ENCODE data around the gene ANKRD40.

ANKRD40 gene

DNA sequence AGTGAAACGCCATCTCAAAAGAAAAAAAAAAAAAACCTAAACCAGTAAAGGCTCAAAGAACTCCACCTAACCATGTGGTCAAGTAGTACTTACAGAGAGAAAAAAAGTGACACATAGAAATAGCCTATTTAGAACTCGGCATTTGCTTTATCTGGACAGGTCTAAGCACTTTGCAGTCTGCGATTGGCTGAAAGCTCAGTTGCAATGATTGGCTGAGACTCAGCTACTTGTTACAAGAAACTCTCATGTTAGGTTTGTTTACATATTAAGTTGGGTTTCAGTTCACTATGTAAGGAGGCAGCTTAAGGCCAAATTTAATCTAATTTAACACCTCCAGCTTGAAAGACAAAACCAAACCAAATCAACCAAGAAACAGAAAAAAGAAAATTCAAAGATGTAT is 54.0 kb downstream of the ANKRD40 start:
- peak overlapping the region; percentile 3; the same call in 1 of the 2 replicates for H3K4me2 ChIP-seq (ENCODE audit: low read length)
- no peaks in the 10 kb centered on the region for H4K20me1 ChIP-seq (ENCODE audit: insufficient read depth, low read length)
- H3K36me3 ChIP-seq (replicated peaks; ENCODE audit: low read depth, low read length) = no peaks in the 10 kb centered on the region
- no peak overlapping the region for H3K27ac ChIP-seq (ENCODE audit: low read length)
- H3K9ac ChIP-seq (ENCODE audit: low read length) = no peak overlapping the region
- no peaks in the 10 kb centered on the region for H3K27me3 ChIP-seq (ENCODE audit: low read depth, low read length)
- no peaks in the 10 kb centered on the region for H3K9me3 ChIP-seq (ENCODE audit: insufficient read depth, low read length)
- no peak for TF ChIP-seq CTCF (IDR thresholded peaks at IDR 0.05; ENCODE audit: low read depth, low read length)
- no peak for TF ChIP-seq EZH2phosphoT487 (IDR thresholded peaks at IDR 0.05; ENCODE audit: low read depth)
- no peak overlapping the region for H2AFZ ChIP-seq (ENCODE audit: low read depth, low read length)
- H3K4me1 ChIP-seq (ENCODE audit: low read length) = no peaks in the 10 kb centered on the region
- H3K4me3 ChIP-seq (ENCODE audit: low read length) = no peak overlapping the region
- no peaks in the 10 kb centered on the region for H3K79me2 ChIP-seq (ENCODE audit: low read length)

DNA sequence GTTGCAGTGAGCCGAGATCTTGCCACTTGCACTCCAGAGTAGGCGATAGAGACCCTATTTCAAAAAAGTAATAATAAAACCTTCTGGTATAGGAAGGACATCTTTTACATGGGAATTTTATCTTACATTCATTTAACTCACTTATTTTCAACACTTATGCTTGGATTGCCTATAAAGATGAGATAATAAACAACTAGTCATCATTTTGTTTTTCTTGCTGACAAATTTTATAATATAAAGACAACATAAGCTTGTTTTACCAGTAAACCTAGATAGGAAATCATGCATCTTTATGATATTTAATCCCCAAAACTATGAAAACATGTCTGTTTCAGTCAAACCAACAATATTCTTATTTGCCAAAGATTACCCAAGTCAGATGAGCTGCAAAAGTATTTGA is 56.1 kb downstream of the ANKRD40 start:
- no peak overlapping the region for H2AFZ ChIP-seq (ENCODE audit: low read depth, low read length)
- no peaks in the 10 kb centered on the region for H4K20me1 ChIP-seq (ENCODE audit: insufficient read depth, low read length)
- H3K79me2 ChIP-seq (ENCODE audit: low read length) = no peaks in the 10 kb centered on the region
- no peak overlapping the region for H3K27ac ChIP-seq (ENCODE audit: low read length)
- H3K36me3 ChIP-seq (replicated peaks; ENCODE audit: low read depth, low read length) = no peaks in the 10 kb centered on the region
- H3K4me3 ChIP-seq (ENCODE audit: low read length) = no peak overlapping the region
- no peaks in the 10 kb centered on the region for H3K4me1 ChIP-seq (ENCODE audit: low read length)
- no peak for TF ChIP-seq CTCF (IDR thresholded peaks at IDR 0.05; ENCODE audit: low read depth, low read length)
- no peaks in the 10 kb centered on the region for H3K9me3 ChIP-seq (ENCODE audit: insufficient read depth, low read length)
- H3K27me3 ChIP-seq (ENCODE audit: low read depth, low read length) = no peaks in the 10 kb centered on the region
- H3K9ac ChIP-seq (ENCODE audit: low read length) = no peak overlapping the region
- H3K4me2 ChIP-seq (ENCODE audit: low read length) = no peak overlapping the region

DNA sequence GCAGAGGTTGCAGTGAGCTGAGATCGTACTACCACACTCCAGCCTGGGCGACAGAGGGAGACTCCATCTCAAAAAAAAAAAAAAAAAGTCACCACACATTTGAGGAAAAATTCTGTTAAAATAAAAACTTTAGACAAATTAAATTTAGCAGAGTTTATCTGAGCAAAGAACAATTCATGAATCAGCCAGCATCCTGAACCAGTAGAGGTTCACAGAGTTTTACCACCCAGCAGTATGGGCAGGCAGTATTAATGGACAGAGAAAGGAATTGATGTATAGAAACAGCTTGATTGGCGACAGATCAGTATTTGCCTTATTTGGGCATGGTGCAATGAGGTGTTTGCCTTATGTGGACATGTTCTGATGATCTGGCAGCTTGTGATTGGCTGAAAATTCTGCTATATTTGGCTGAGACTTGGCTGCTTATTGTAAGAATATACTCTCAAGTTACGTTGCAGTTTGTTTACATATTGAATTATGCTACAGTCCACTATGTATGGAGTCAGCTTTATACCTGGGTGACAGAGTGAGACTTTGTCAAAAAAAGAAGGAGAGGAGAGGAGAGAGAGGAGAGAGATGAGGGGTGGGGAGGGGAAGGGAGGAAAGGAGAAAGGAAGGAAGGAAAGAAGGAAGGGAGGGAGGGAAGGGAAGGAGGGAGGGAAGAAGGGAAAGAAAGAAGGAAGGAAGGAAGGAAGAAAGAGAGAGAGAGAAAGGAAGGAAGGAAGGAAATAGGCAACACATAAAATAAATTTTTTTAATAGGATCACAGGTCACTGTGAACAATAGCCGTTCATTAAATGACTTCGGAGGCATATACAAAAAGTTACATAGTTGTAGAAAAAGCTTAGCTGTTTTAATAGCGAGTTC is 58.4 kb downstream of the ANKRD40 start:
- Histone ChIP-seq H3K27me3 (ENCODE audit: low read depth, low read length) (no peaks in the 10 kb centered on the region), H4K20me1 (ENCODE audit: insufficient read depth, low read length) (no peaks in the 10 kb centered on the region), H3K79me2 (ENCODE audit: low read length) (no peaks in the 10 kb centered on the region), H3K4me1 (ENCODE audit: low read length) (no peaks in the 10 kb centered on the region), H3K36me3 (replicated peaks; ENCODE audit: low read depth, low read length) (no peaks in the 10 kb centered on the region), H3K4me2 (ENCODE audit: low read length) (no peak overlapping the region), H2AFZ (ENCODE audit: low read depth, low read length) (no peak overlapping the region), H3K27ac (ENCODE audit: low read length) (no peak overlapping the region), H3K4me3 (ENCODE audit: low read length) (no peak overlapping the region), H3K9ac (ENCODE audit: low read length) (no peak overlapping the region), H3K9me3 (ENCODE audit: insufficient read depth, low read length) (no peaks in the 10 kb centered on the region)
- TF ChIP-seq CTCF (IDR thresholded peaks at IDR 0.05; ENCODE audit: low read depth, low read length) = no peak
- TF ChIP-seq EZH2phosphoT487 (IDR thresholded peaks at IDR 0.05; ENCODE audit: low read depth) = no peak

DNA sequence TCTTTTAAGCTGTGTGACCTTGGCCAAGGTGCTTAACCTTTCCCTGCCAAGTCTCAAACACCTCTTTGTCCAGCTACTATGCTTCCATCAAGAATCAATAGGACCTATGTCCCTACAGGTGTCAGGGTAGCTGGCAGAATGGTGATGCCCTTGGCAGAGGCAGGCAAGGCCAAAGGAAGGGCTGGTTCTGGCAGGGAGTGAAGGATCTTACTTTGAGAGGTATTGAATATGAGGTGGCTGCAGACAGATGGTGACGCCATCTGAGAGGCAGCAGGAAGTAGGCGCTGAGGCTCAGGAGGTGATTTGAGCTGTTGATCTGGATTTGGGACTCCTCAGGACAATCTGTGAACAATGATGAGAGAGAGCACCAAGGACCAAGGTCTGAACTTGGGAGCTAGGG is 60.5 kb downstream of the ANKRD40 start:
- TF ChIP-seq CTCF (IDR thresholded peaks at IDR 0.05; ENCODE audit: low read depth, low read length) (no peak), EZH2phosphoT487 (IDR thresholded peaks at IDR 0.05; ENCODE audit: low read depth) (no peak)
- Histone ChIP-seq H3K36me3 (replicated peaks; ENCODE audit: low read depth, low read length) (no peaks in the 10 kb centered on the region), H3K9ac (ENCODE audit: low read length) (no peak overlapping the region), H4K20me1 (ENCODE audit: insufficient read depth, low read length) (no peaks in the 10 kb centered on the region), H3K9me3 (ENCODE audit: insufficient read depth, low read length) (no peaks in the 10 kb centered on the region), H2AFZ (ENCODE audit: low read depth, low read length) (no peak overlapping the region), H3K79me2 (ENCODE audit: low read length) (no peaks in the 10 kb centered on the region), H3K4me2 (ENCODE audit: low read length) (no peak overlapping the region), H3K27me3 (ENCODE audit: low read depth, low read length) (no peaks in the 10 kb centered on the region), H3K27ac (ENCODE audit: low read length) (no peak overlapping the region), H3K4me3 (ENCODE audit: low read length) (no peak overlapping the region), H3K4me1 (ENCODE audit: low read length) (no peaks in the 10 kb centered on the region)

All from OCI-LY3 (cell line).